HepG2 (cell line): ENCODE data around the gene MLLT10.

Source experiments
- HCFC1 ChIP-seq: fragments of 150-350 bp; IDR thresholded peaks from 2 replicates; pipeline ENCODE4 v1.6.1; 2014; ENCODE audit warnings: low read depth, low read length
- YY1 ChIP-seq: IDR thresholded peaks from 2 replicates; pipeline ENCODE4 v1.6.1; 2011; ENCODE audit warnings: low read length, low read depth, moderate library complexity, mild to moderate bottlenecking; ENCODE audit not compliant: insufficient read depth, insufficient replicate concordance
- ZNF12 ChIP-seq: sonication (generic); formaldehyde crosslinking; IDR thresholded peaks from 2 replicates; pipeline ENCODE4 v1.5.0; 2020; ENCODE audit warnings: missing genetic modification reagents
- ZNF282 ChIP-seq: fragments of 450-650 bp; IDR thresholded peaks from 2 replicates; pipeline ENCODE4 v1.6.1; 2018; ENCODE audit not compliant: partially characterized antibody
- ZNF317 ChIP-seq: sonication (generic); formaldehyde crosslinking; IDR thresholded peaks from 2 replicates; pipeline ENCODE4 v1.5.0; 2020; ENCODE audit warnings: mild to moderate bottlenecking, missing genetic modification reagents
- ZNF552 ChIP-seq: sonication (generic); formaldehyde crosslinking; IDR thresholded peaks from 2 replicates; pipeline ENCODE4 v1.9.0; 2022; ENCODE audit warnings: missing genetic modification reagents, mild to moderate bottlenecking, borderline replicate concordance
- TF ChIP-seq, protein P1 (sequence below): sonication (generic); formaldehyde crosslinking; IDR thresholded peaks from 2 replicates; pipeline ENCODE4 v1.5.0; 2020; ENCODE audit warnings: mild to moderate bottlenecking, missing genetic modification reagents, moderate library complexity
- TF ChIP-seq, protein P2 (sequence below), 2 experiments: IDR thresholded peaks; 2 replicates each; pipeline ENCODE4 v1.6.1; 2011 to 2012; ENCODE audit warnings: low read length in 2 of 2, borderline replicate concordance in 1 of 2, low read depth in 1 of 2, mild to moderate bottlenecking in 1 of 2, moderate library complexity in 1 of 2
- TF ChIP-seq, protein P3 (sequence below): sonication (generic); formaldehyde crosslinking; IDR thresholded peaks from 2 replicates; pipeline ENCODE4 v1.5.0; 2020; ENCODE audit warnings: missing genetic modification reagents, mild to moderate bottlenecking, borderline replicate concordance
- TF ChIP-seq, protein P4 (sequence below): sonication (generic); formaldehyde crosslinking; IDR thresholded peaks from 2 replicates; pipeline ENCODE4 v1.5.1; 2020; ENCODE audit warnings: mild to moderate bottlenecking, missing genetic modification reagents, borderline replicate concordance
- TF ChIP-seq, protein P5 (sequence below): sonication (generic); formaldehyde crosslinking; IDR thresholded peaks from 2 replicates; pipeline ENCODE4 v1.9.0; 2021; ENCODE audit warnings: missing genetic modification reagents, mild to moderate bottlenecking, borderline replicate concordance

DNA sequence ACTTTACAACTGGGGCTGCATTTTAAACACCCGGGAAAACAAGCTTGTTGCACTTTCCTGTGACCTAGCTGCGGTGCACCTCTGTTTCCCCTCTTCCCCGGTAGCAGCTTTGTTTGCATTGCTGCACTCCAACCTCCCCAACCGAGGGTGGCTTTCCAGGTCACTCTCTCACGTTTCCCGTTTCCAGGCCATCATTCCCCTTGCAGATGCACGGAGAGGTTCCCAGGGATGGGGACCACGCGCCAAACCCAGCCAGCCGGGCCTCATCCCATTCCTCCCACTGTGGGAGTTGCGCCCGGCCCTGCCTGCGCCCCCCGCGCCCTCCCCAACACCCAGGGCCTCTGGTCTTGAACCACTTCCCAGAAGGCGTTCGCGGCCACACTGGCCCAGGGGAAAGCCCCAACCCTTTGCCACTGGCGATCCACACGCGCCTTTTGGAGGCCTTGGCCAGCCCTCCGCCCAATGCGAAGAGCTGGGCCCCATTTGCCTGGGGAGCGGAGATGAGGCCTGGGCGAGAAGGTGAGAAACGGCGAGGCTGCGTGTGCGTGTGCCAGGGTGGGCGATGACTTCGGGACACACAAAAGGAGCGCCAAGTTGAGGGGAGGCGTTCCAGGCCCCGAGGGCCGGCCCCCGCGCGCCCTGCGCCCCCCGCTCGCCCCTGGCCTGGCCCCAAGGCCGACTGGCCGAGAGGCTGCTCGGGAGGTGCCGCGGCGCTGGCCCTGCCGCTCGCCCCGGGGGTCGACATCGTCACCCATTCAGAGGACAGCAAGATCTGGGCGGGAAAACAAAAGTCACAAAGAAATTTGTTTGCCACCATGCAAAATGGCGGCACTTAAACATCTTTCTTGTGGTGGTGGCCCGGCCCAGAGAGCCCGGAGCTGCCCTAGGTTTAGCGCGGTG, 24.4 kb upstream of the MLLT10 start:
- no peak for TF ChIP-seq HCFC1
- TF ChIP-seq ZNF12 = no peak
- TF ChIP-seq, protein P1, sequence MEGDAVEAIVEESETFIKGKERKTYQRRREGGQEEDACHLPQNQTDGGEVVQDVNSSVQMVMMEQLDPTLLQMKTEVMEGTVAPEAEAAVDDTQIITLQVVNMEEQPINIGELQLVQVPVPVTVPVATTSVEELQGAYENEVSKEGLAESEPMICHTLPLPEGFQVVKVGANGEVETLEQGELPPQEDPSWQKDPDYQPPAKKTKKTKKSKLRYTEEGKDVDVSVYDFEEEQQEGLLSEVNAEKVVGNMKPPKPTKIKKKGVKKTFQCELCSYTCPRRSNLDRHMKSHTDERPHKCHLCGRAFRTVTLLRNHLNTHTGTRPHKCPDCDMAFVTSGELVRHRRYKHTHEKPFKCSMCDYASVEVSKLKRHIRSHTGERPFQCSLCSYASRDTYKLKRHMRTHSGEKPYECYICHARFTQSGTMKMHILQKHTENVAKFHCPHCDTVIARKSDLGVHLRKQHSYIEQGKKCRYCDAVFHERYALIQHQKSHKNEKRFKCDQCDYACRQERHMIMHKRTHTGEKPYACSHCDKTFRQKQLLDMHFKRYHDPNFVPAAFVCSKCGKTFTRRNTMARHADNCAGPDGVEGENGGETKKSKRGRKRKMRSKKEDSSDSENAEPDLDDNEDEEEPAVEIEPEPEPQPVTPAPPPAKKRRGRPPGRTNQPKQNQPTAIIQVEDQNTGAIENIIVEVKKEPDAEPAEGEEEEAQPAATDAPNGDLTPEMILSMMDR = no peak
- TF ChIP-seq, protein P2, sequence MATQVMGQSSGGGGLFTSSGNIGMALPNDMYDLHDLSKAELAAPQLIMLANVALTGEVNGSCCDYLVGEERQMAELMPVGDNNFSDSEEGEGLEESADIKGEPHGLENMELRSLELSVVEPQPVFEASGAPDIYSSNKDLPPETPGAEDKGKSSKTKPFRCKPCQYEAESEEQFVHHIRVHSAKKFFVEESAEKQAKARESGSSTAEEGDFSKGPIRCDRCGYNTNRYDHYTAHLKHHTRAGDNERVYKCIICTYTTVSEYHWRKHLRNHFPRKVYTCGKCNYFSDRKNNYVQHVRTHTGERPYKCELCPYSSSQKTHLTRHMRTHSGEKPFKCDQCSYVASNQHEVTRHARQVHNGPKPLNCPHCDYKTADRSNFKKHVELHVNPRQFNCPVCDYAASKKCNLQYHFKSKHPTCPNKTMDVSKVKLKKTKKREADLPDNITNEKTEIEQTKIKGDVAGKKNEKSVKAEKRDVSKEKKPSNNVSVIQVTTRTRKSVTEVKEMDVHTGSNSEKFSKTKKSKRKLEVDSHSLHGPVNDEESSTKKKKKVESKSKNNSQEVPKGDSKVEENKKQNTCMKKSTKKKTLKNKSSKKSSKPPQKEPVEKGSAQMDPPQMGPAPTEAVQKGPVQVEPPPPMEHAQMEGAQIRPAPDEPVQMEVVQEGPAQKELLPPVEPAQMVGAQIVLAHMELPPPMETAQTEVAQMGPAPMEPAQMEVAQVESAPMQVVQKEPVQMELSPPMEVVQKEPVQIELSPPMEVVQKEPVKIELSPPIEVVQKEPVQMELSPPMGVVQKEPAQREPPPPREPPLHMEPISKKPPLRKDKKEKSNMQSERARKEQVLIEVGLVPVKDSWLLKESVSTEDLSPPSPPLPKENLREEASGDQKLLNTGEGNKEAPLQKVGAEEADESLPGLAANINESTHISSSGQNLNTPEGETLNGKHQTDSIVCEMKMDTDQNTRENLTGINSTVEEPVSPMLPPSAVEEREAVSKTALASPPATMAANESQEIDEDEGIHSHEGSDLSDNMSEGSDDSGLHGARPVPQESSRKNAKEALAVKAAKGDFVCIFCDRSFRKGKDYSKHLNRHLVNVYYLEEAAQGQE (IDR thresholded peaks at IDR 0.05; ENCODE audit: borderline replicate concordance in 1 of 2, low read depth in 1 of 2, low read length in 2 of 2) = no peak
- TF ChIP-seq, protein P3, sequence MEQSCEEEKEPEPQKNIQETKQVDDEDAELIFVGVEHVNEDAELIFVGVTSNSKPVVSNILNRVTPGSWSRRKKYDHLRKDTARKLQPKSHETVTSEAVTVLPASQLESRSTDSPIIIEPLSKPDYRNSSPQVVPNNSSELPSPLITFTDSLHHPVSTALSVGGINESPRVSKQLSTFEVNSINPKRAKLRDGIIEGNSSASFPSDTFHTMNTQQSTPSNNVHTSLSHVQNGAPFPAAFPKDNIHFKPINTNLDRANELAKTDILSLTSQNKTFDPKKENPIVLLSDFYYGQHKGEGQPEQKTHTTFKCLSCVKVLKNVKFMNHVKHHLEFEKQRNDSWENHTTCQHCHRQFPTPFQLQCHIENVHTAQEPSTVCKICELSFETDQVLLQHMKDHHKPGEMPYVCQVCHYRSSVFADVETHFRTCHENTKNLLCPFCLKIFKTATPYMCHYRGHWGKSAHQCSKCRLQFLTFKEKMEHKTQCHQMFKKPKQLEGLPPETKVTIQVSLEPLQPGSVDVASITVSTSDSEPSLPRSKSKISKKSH (CRISPR knock-in tag) = no peak
- no peak for TF ChIP-seq ZNF282
- TF ChIP-seq YY1 = no peak
- TF ChIP-seq, protein P4, sequence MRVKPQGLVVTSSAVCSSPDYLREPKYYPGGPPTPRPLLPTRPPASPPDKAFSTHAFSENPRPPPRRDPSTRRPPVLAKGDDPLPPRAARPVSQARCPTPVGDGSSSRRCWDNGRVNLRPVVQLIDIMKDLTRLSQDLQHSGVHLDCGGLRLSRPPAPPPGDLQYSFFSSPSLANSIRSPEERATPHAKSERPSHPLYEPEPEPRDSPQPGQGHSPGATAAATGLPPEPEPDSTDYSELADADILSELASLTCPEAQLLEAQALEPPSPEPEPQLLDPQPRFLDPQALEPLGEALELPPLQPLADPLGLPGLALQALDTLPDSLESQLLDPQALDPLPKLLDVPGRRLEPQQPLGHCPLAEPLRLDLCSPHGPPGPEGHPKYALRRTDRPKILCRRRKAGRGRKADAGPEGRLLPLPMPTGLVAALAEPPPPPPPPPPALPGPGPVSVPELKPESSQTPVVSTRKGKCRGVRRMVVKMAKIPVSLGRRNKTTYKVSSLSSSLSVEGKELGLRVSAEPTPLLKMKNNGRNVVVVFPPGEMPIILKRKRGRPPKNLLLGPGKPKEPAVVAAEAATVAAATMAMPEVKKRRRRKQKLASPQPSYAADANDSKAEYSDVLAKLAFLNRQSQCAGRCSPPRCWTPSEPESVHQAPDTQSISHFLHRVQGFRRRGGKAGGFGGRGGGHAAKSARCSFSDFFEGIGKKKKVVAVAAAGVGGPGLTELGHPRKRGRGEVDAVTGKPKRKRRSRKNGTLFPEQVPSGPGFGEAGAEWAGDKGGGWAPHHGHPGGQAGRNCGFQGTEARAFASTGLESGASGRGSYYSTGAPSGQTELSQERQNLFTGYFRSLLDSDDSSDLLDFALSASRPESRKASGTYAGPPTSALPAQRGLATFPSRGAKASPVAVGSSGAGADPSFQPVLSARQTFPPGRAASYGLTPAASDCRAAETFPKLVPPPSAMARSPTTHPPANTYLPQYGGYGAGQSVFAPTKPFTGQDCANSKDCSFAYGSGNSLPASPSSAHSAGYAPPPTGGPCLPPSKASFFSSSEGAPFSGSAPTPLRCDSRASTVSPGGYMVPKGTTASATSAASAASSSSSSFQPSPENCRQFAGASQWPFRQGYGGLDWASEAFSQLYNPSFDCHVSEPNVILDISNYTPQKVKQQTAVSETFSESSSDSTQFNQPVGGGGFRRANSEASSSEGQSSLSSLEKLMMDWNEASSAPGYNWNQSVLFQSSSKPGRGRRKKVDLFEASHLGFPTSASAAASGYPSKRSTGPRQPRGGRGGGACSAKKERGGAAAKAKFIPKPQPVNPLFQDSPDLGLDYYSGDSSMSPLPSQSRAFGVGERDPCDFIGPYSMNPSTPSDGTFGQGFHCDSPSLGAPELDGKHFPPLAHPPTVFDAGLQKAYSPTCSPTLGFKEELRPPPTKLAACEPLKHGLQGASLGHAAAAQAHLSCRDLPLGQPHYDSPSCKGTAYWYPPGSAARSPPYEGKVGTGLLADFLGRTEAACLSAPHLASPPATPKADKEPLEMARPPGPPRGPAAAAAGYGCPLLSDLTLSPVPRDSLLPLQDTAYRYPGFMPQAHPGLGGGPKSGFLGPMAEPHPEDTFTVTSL (CRISPR knock-in tag) = no peak
- TF ChIP-seq ZNF552 = no peak
- TF ChIP-seq, protein P5, sequence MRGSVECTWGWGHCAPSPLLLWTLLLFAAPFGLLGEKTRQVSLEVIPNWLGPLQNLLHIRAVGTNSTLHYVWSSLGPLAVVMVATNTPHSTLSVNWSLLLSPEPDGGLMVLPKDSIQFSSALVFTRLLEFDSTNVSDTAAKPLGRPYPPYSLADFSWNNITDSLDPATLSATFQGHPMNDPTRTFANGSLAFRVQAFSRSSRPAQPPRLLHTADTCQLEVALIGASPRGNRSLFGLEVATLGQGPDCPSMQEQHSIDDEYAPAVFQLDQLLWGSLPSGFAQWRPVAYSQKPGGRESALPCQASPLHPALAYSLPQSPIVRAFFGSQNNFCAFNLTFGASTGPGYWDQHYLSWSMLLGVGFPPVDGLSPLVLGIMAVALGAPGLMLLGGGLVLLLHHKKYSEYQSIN = no peak
- TF ChIP-seq ZNF317 (CRISPR knock-in tag) = no peak
